H1 (cell line): ENCODE data around the gene TTC39A. TPM values are rescaled to one million over a fixed set of nuclear protein-coding genes. Genes with fewer than 3 reads are reported as not detected.

ENCODE experiments used
- BACH1 ChIP-seq: IDR thresholded peaks from 2 replicates; pipeline ENCODE4 v1.6.1; 2012; ENCODE audit warnings: low read length, improper control_type of control experiment
- GTF2F1 ChIP-seq: IDR thresholded peaks from 2 replicates; pipeline ENCODE4 v1.6.1; 2012; ENCODE audit warnings: low read depth, low read length, improper control_type of control experiment, borderline replicate concordance
- JUN ChIP-seq: IDR thresholded peaks from 2 replicates; pipeline ENCODE4 v1.6.1; 2011; ENCODE audit warnings: low read depth, mild to moderate bottlenecking, improper control_type of control experiment, low read length
- MAFK ChIP-seq: IDR thresholded peaks from 2 replicates; pipeline ENCODE4 v1.6.1; 2012; ENCODE audit warnings: low read depth, mild to moderate bottlenecking, improper control_type of control experiment, low read length
- RNF2 ChIP-seq: fragments of 200-900, 300-1000 bp; sonication (generic); IDR thresholded peaks from 2 replicates; pipeline ENCODE4 v1.7.1; 2016; ENCODE audit warnings: borderline replicate concordance, low read depth, mild to moderate bottlenecking, antibody characterized with exemption, low read length; ENCODE audit not compliant: poor library complexity, severe bottlenecking; ENCODE audit errors: missing control alignments
- polyA plus RNA-seq, 7 experiments: library from polyadenylated mRNA; depleted of rRNA in 3 of 7; stranded (reverse) in 5 of 7; unstranded in 2 of 7; fragments of >200 nt in 5 of 7; fragments of 200-250 nt in 2 of 7; gene quantifications; 1 replicate in 5 of 7; 2 replicates in 1 of 7; 4 replicates in 1 of 7; pipeline versions ENCODE4 v1.2.1 to v1.2.3, GENCODE V29; 2011 to 2013; ENCODE audit warnings: missing spikeins in 2 of 7, mixed read lengths in 2 of 7
- total RNA-seq: library from RNA; stranded (reverse); fragmentation: NEBNext Ultra II Directional; extraction: Animal tissue kit (Norgen Biotek cat#: 25700); gene quantifications from 2 replicates; pipeline ENCODE4 v1.2.1, GENCODE V29; 2021
- TF ChIP-seq, protein P1 (sequence below): IDR thresholded peaks from 2 replicates; pipeline ENCODE4 v1.6.1; 2012; ENCODE audit warnings: low read length, inconsistent platforms
- TF ChIP-seq, protein P2 (sequence below): IDR thresholded peaks from 2 replicates; pipeline ENCODE4 v1.6.1; 2011; ENCODE audit warnings: low read depth, mild to moderate bottlenecking, low read length; ENCODE audit not compliant: insufficient read depth

The TTC39A gene
- total and polyA plus RNA-seq, 2 of the 8 experiments (the other 6 are each of a cell fraction or from before 2014, with no cell fraction given): 5.5 to 5.8 TPM

DNA sequence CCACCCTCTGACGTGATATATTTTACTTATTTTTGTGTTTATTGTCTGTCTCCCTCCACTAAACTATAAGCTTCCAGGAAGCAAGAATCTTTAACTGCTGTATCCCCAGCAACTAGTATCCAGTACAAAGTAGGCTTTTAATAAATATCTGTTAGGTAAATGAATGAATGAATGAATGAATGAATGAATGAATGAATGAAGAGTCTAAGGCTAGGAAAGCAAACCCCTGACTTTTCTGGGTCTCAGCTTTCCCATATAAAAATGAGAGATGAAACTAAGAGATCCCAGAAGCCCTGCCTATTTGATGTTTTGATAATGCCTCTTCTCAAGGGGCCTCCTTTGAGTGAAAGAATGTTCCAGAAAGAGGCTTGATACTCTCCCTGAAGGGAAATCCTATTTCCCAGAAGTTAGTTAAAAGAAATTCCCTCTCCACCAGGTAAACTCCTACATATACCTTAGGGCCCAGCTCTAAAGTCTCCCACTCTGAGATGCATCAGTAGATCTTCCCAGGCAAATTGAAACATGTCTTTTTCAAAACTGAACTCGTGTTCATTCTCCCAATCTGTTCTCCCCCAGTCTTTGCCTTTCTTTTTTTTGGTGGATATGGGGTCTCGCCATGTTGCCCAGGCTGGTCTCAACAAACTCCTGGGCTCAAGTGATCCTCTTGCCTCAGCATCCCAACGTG lies 7.8 kb downstream of the TTC39A start (continued):
- TF ChIP-seq, protein P1, sequence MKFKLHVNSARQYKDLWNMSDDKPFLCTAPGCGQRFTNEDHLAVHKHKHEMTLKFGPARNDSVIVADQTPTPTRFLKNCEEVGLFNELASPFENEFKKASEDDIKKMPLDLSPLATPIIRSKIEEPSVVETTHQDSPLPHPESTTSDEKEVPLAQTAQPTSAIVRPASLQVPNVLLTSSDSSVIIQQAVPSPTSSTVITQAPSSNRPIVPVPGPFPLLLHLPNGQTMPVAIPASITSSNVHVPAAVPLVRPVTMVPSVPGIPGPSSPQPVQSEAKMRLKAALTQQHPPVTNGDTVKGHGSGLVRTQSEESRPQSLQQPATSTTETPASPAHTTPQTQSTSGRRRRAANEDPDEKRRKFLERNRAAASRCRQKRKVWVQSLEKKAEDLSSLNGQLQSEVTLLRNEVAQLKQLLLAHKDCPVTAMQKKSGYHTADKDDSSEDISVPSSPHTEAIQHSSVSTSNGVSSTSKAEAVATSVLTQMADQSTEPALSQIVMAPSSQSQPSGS: no peak
- TF ChIP-seq, protein P2, sequence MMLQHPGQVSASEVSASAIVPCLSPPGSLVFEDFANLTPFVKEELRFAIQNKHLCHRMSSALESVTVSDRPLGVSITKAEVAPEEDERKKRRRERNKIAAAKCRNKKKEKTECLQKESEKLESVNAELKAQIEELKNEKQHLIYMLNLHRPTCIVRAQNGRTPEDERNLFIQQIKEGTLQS: no peak
- TF ChIP-seq JUN (no peak), RNF2 (no peak), BACH1 (no peak), MAFK (no peak), GTF2F1 (no peak)
- TF ChIP-seq, all 59 proteins: peak for 0
